GM12878 (cell line): ENCODE measurements around the gene ST6GALNAC3. TPM values are rescaled to one million over a fixed set of nuclear protein-coding genes. Genes with fewer than 3 reads are reported as not detected.

Experiments
- ATAC-seq: fragments of 200-7000 bp; cut with Tn5 transposase; 3 replicates; pipeline ENCODE4 v1.9.1; 2020; ENCODE audit warnings: mild to moderate bottlenecking, moderate library complexity
- BruUV-seq: library from RNA; stranded (reverse); fragments of 400-500 nt; replicated peaks from 2 replicates; lab custom pipeline; 2021; lab: Mats Ljungman, UMichigan
- CTCF ChIA-PET: fragments of 300-600 bp; sonication (Branson Sonifier 250); formaldehyde crosslinking; extraction: SDS; loops from one replicate; lab custom pipeline; 2021; ENCODE audit warnings: inconsistent platforms; lab: Yijun Ruan, JAX
- POLR2A ChIA-PET: fragments of 350-600 bp; formaldehyde crosslinking; extraction: SDS; loops from one replicate; lab custom pipeline; 2021; ENCODE audit warnings: inconsistent platforms; lab: Charles Lee
- RAD21 ChIA-PET: fragments of 300-600 bp; sonication (Branson Sonifier 250); formaldehyde crosslinking; loops from one replicate; lab custom pipeline; 2023; ENCODE audit warnings: antibody characterized with exemption; ENCODE audit not compliant: unreplicated experiment; lab: Charles Lee
- SMC1A ChIA-PET: fragments of 300-600 bp; sonication (Branson Sonifier 250); formaldehyde crosslinking; loops from one replicate; lab custom pipeline; 2023; ENCODE audit not compliant: unreplicated experiment, uncharacterized antibody; lab: Charles Lee
- DNase-seq: peaks from one replicate; pipeline ENCODE4 v3.0.0-alpha.2; 2011; ENCODE audit warnings: low read depth, low spot score
- FAIRE-seq: peaks from 3 replicates; lab custom pipeline; 2011; peaks lifted over from hg19 to GRCh38; lab: Jason Lieb, UNC
- H2AFZ ChIP-seq: 2 replicates; pipeline ENCODE4 v1.6.0; 2011; ENCODE audit warnings: low read depth, low read length, control low read depth; ENCODE audit not compliant: control insufficient read depth
- H3K27ac ChIP-seq: 2 replicates; pipeline ENCODE4 v1.5.1; 2011; ENCODE audit warnings: control low read depth; ENCODE audit not compliant: control insufficient read depth, insufficient read depth
- H3K27me3 ChIP-seq, 2 experiments: replicated peaks in 1 of 2; 2 replicates each; pipeline versions ENCODE4 v1.6.0 to v1.6.1; 2011; ENCODE audit warnings: low read length in 1 of 2; ENCODE audit not compliant: control insufficient read depth in 2 of 2, insufficient read depth in 2 of 2
- H3K36me3 ChIP-seq, 2 experiments: 2 replicates each; pipeline ENCODE4 v1.5.1; 2011; ENCODE audit warnings: low read length in 1 of 2; ENCODE audit not compliant: control insufficient read depth in 2 of 2, insufficient read depth in 2 of 2
- H3K4me1 ChIP-seq: 2 replicates; pipeline ENCODE4 v1.6.1; 2011; ENCODE audit warnings: mild to moderate bottlenecking, low read length, moderate library complexity, mixed read lengths; ENCODE audit not compliant: control insufficient read depth, insufficient read depth
- H3K4me2 ChIP-seq: 2 replicates; pipeline ENCODE4 v1.6.0; 2011; ENCODE audit warnings: control low read depth; ENCODE audit not compliant: control insufficient read depth, insufficient read depth
- H3K4me3 ChIP-seq: fragments of 200-600 bp; sonication (generic); 2 replicates; pipeline ENCODE4 v1.5.1; 2016
- H3K79me2 ChIP-seq: 2 replicates; pipeline ENCODE4 v1.6.0; 2011; ENCODE audit warnings: low read length; ENCODE audit not compliant: control insufficient read depth, insufficient read depth
- H3K9ac ChIP-seq: 2 replicates; pipeline ENCODE4 v1.8.0; 2011; ENCODE audit warnings: low read length, control low read depth, mixed read lengths; ENCODE audit not compliant: control insufficient read depth, insufficient read depth
- H3K9me3 ChIP-seq: replicated peaks from 3 replicates; pipeline ENCODE4 v1.5.1; 2011; ENCODE audit warnings: mild to moderate bottlenecking, low read length; ENCODE audit not compliant: control insufficient read depth, insufficient read depth
- H4K20me1 ChIP-seq: 2 replicates; pipeline ENCODE4 v1.6.0; 2011; ENCODE audit not compliant: control insufficient read depth, insufficient read depth
- BRCA1 ChIP-seq: IDR thresholded peaks from 2 replicates; pipeline ENCODE4 v1.6.1; 2011; ENCODE audit warnings: low read depth, low read length, improper control_type of control experiment
- DPF2 ChIP-seq: fragments of 450-650 bp; IDR thresholded peaks from 2 replicates; pipeline ENCODE4 v1.6.1; 2017; ENCODE audit warnings: mild to moderate bottlenecking
- EZH2 ChIP-seq: IDR thresholded peaks from 2 replicates; pipeline ENCODE4 v1.6.1; 2012; ENCODE audit warnings: low read depth, mild to moderate bottlenecking, control low read depth, inconsistent platforms, low read length, borderline replicate concordance; ENCODE audit not compliant: control insufficient read depth
- FOXK2 ChIP-seq: fragments of 450-650 bp; IDR thresholded peaks from 2 replicates; pipeline ENCODE4 v1.6.1; 2017; ENCODE audit warnings: mild to moderate bottlenecking, moderate library complexity
- HCFC1 ChIP-seq: fragments of 150-350 bp; IDR thresholded peaks from 2 replicates; pipeline ENCODE4 v1.6.1; 2014; ENCODE audit warnings: low read length
- HDAC2 ChIP-seq: fragments of 200-600 bp; sonication (generic); IDR thresholded peaks from 2 replicates; pipeline ENCODE4 v1.6.1; 2017
- NR2C2 ChIP-seq: IDR thresholded peaks from 2 replicates; pipeline ENCODE4 v1.6.1; 2011; ENCODE audit warnings: borderline replicate concordance, low read depth; ENCODE audit not compliant: control insufficient read depth, insufficient read length
- NR2F1 ChIP-seq: fragments of 450-650 bp; conservative IDR thresholded peaks from 2 replicates; pipeline ENCODE4 v1.6.1; 2017; ENCODE audit warnings: mild to moderate bottlenecking
- PAX5 ChIP-seq: IDR thresholded peaks from 2 replicates; pipeline ENCODE4 v1.6.1; 2011; ENCODE audit warnings: low read depth, low read length, borderline replicate concordance
- POLR2A ChIP-seq: IDR thresholded peaks from 2 replicates; pipeline ENCODE4 v1.6.1; 2011; ENCODE audit warnings: low read depth, mild to moderate bottlenecking, low read length
- POU2F2 ChIP-seq: IDR thresholded peaks from 3 replicates; pipeline ENCODE4 v1.6.1; 2011; ENCODE audit warnings: low read depth, mild to moderate bottlenecking, low read length, borderline replicate concordance
- RAD21 ChIP-seq: IDR thresholded peaks from 2 replicates; pipeline ENCODE4 v1.6.1; 2011; ENCODE audit warnings: mild to moderate bottlenecking, low read depth, low read length, moderate library complexity; ENCODE audit not compliant: insufficient read depth
- SMARCA5 ChIP-seq: fragments of 450-650 bp; IDR thresholded peaks from 2 replicates; pipeline ENCODE4 v1.6.1; 2017; ENCODE audit warnings: mild to moderate bottlenecking
- SP1 ChIP-seq: IDR thresholded peaks from one replicate; pipeline ENCODE4 v1.6.1; 2011; ENCODE audit warnings: low read depth, low read length
- SPI1 ChIP-seq: IDR thresholded peaks from 2 replicates; pipeline ENCODE4 v1.6.1; 2011; ENCODE audit warnings: low read depth, mild to moderate bottlenecking, low read length, moderate library complexity, borderline replicate concordance; ENCODE audit not compliant: insufficient read depth
- STAT1 ChIP-seq: fragments of 450-650 bp; conservative IDR thresholded peaks from 2 replicates; pipeline ENCODE4 v1.6.1; 2014; ENCODE audit warnings: antibody characterized with exemption, mild to moderate bottlenecking
- STAT3 ChIP-seq: IDR thresholded peaks from 2 replicates; pipeline ENCODE4 v1.6.1; 2011; ENCODE audit warnings: low read depth, low read length, improper control_type of control experiment
- WRNIP1 ChIP-seq: IDR thresholded peaks from 2 replicates; pipeline ENCODE4 v1.6.1; 2011; ENCODE audit warnings: low read depth, low read length, improper control_type of control experiment, borderline replicate concordance
- ZSCAN29 ChIP-seq: fragments of 450-650 bp; IDR thresholded peaks from 2 replicates; pipeline ENCODE4 v1.6.1; 2017; ENCODE audit warnings: mild to moderate bottlenecking, moderate library complexity
- ZZZ3 ChIP-seq: IDR thresholded peaks from 2 replicates; pipeline ENCODE4 v1.6.1; 2011; ENCODE audit warnings: low read depth; ENCODE audit not compliant: control insufficient read depth, insufficient read length
- WGBS: methylation state at CpG from one replicate; pipeline ENCODE4 v1.1.6; 2016; ENCODE audit warnings: low lambda C conversion rate; ENCODE audit not compliant: insufficient replicate concordance, insufficient coverage; ENCODE audit errors: missing lambda C conversion rate; 5-methylcytosine and 5-hydroxymethylcytosine counted together
- in situ Hi-C: fragments of 300-500 bp; cut with MboI; formaldehyde crosslinking; loops from 9 replicates; pipeline ENCODE4 v1.14.3; 2018; ENCODE audit warnings: mixed read lengths
- intact Hi-C: fragments of 100-400 bp; cut with micrococcal nuclease; formaldehyde crosslinking; loops from one replicate; pipeline ENCODE4 v1.14.2; 2022; ENCODE audit not compliant: unreplicated experiment
- polyA plus RNA-seq, 11 experiments: library from polyadenylated mRNA; depleted of rRNA in 4 of 11; unstranded in 6 of 11; stranded (reverse) in 5 of 11; fragments of >200 nt; fragmentation: Nextera tagmentation in 4 of 11; fragmentation: Illumina TruSeq in 1 of 11; extraction: Ambion mirVana in 4 of 11; extraction: Trizol in 1 of 11; gene quantifications; 1 replicate in 1 of 11; 2 replicates in 10 of 11; pipeline versions ENCODE4 v1.2.1 to v1.2.3, GENCODE V29; 2011 to 2016; ENCODE audit warnings: inconsistent platforms in 2 of 11, missing spikeins in 2 of 11, low read depth in 1 of 11
- total RNA-seq, 4 experiments: library from RNA; depleted of rRNA in 3 of 4; stranded (reverse); fragments of >200 nt in 3 of 4; fragmentation: Illumina TruSeq in 1 of 4; extraction: Trizol in 1 of 4; gene quantifications; 2 replicates each; pipeline versions ENCODE4 v1.2.1 to v1.2.3, GENCODE V29; 2013 to 2021
- TF ChIP-seq, protein P1 (sequence below): fragments of 450-650 bp; IDR thresholded peaks from 2 replicates; pipeline ENCODE4 v1.6.1; 2017; ENCODE audit warnings: mild to moderate bottlenecking, low read depth, inconsistent platforms; ENCODE audit not compliant: poor library complexity, severe bottlenecking
- TF ChIP-seq, protein P2 (sequence below): IDR thresholded peaks from 2 replicates; pipeline ENCODE4 v1.6.1; 2012; ENCODE audit warnings: low read depth, low read length, improper control_type of control experiment
- TF ChIP-seq, protein P3 (sequence below): fragments of 450-650 bp; IDR thresholded peaks from 2 replicates; pipeline ENCODE4 v1.6.1; 2016; ENCODE audit warnings: mild to moderate bottlenecking

The ST6GALNAC3 gene
- total and polyA plus RNA-seq, 10 of the 15 experiments (the other 5 are each of a cell fraction or from before 2014, with no cell fraction given) = 0.04 to 0.68 (median 0.18) TPM; not detected in 3

DNA sequence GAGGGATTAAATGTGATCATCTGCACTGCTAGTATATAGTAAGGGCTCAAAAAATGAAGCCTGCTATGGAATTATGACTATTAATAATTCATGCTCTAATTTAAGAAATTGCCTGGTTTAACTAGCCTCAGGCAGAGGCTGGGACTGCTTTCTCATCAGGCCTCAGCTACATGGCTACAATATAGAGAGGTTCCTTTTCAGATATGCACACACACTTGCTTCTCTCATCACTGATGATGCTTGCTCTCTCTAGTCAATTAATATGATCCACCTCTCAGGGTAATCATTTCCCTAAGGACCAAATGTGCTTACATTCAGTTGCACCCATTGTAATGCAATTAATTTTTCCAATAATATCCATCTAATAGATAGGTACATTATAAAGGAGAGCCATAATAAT, 467.8 kb downstream of the ST6GALNAC3 start (continued):
- TF ChIP-seq, protein P1, sequence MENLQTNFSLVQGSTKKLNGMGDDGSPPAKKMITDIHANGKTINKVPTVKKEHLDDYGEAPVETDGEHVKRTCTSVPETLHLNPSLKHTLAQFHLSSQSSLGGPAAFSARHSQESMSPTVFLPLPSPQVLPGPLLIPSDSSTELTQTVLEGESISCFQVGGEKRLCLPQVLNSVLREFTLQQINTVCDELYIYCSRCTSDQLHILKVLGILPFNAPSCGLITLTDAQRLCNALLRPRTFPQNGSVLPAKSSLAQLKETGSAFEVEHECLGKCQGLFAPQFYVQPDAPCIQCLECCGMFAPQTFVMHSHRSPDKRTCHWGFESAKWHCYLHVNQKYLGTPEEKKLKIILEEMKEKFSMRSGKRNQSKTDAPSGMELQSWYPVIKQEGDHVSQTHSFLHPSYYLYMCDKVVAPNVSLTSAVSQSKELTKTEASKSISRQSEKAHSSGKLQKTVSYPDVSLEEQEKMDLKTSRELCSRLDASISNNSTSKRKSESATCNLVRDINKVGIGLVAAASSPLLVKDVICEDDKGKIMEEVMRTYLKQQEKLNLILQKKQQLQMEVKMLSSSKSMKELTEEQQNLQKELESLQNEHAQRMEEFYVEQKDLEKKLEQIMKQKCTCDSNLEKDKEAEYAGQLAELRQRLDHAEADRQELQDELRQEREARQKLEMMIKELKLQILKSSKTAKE = no peak
- TF ChIP-seq POLR2A (no peak), NR2F1 (no peak), STAT3 (no peak), SMARCA5 (no peak), HDAC2 (no peak)
- TF ChIP-seq, protein P2, sequence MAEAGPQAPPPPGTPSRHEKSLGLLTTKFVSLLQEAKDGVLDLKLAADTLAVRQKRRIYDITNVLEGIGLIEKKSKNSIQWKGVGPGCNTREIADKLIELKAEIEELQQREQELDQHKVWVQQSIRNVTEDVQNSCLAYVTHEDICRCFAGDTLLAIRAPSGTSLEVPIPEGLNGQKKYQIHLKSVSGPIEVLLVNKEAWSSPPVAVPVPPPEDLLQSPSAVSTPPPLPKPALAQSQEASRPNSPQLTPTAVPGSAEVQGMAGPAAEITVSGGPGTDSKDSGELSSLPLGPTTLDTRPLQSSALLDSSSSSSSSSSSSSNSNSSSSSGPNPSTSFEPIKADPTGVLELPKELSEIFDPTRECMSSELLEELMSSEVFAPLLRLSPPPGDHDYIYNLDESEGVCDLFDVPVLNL = no peak

DNA sequence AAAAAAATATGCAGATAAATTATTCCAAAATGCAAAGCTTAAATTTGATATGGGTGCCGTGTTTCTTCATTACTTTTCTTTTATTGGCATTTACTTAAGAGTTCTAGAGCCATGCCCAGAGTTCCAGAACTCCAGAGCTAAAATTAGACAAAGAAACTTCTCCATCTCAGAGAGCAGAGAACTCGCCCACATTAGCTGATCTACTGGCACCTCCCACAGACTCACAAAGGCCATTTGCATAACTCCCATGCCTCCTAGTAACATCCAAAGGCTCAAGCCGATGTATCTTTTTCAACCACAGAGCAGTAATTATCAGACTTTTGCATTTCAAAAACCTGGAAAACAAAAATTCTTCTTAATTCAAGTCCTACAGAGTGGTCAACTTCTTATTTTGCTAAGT, 468.9 kb downstream of the ST6GALNAC3 start:
- no peaks in the 10 kb centered on the region for H3K9me3 ChIP-seq
- DNase-seq = no peak
- H3K4me1 ChIP-seq = no peaks in the 10 kb centered on the region
- H4K20me1 ChIP-seq = no peaks in the 10 kb centered on the region
- ChIA-PET RAD21 (no interaction called here), CTCF (interaction anchor here (1.4 kb wide), 1 partner anchor 389 kb away, joined by 3 read pairs; no protein-coding TSS in a partner anchor), SMC1A (interaction anchor here (1.3 to 1.6 kb wide), 2 partner anchors 31 to 183 kb away, joined by 3 read pairs; no protein-coding TSS in a partner anchor), POLR2A (no interaction called here)
- FAIRE-seq = no peak
- no peaks in the 10 kb centered on the region for H3K79me2 ChIP-seq
- no peak overlapping the region for H3K27ac ChIP-seq
- intact Hi-C loops (loop anchor here (10.0 kb wide), 1 partner anchor 209 kb away; no protein-coding TSS in a partner anchor), in situ Hi-C loops (no loop called here)
- no peaks in the 10 kb centered on the region for H3K27me3 ChIP-seq
- 31% methylated on average over 3 of the region's 3 CpGs for WGBS
- no TSS peak for BruUV-seq
- no peaks in the 10 kb centered on the region for H3K36me3 ChIP-seq
- H2AFZ ChIP-seq = no peak overlapping the region
- H3K4me2 ChIP-seq = no peak overlapping the region
- TF ChIP-seq DPF2 (no peak), WRNIP1 (no peak), POU2F2 (no peak), BRCA1 (no peak), EZH2 (no peak), STAT1 (no peak), FOXK2 (no peak), ZZZ3 (no peak), NR2C2 (no peak), PAX5 (no peak), HCFC1 (no peak), ZSCAN29 (no peak), NR2F1 (no peak), RAD21 (no peak), SPI1 (no peak), SP1 (no peak)
- TF ChIP-seq, protein P3, sequence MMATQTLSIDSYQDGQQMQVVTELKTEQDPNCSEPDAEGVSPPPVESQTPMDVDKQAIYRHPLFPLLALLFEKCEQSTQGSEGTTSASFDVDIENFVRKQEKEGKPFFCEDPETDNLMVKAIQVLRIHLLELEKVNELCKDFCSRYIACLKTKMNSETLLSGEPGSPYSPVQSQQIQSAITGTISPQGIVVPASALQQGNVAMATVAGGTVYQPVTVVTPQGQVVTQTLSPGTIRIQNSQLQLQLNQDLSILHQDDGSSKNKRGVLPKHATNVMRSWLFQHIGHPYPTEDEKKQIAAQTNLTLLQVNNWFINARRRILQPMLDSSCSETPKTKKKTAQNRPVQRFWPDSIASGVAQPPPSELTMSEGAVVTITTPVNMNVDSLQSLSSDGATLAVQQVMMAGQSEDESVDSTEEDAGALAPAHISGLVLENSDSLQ = no peak
- H3K4me3 ChIP-seq = no peak overlapping the region
- no peak for ATAC-seq
- H3K9ac ChIP-seq = no peak overlapping the region
